BLaER1 (cell line): Measurements from ENCODE around the gene MIB1.

ENCODE experiments used
- H3K27ac ChIP-seq: shearing (Covaris generic); formaldehyde crosslinking; 2 replicates; pipeline ENCODE4 v1.8.1; 2022
- H3K27me3 ChIP-seq: shearing (Covaris generic); formaldehyde crosslinking; 2 replicates; pipeline ENCODE4 v1.8.1; 2022
- H3K36me3 ChIP-seq: shearing (Covaris generic); formaldehyde crosslinking; 2 replicates; pipeline ENCODE4 v1.8.1; 2022
- H3K4me1 ChIP-seq: shearing (Covaris generic); formaldehyde crosslinking; 2 replicates; pipeline ENCODE4 v1.8.1; 2022
- H3K4me2 ChIP-seq: shearing (Covaris generic); formaldehyde crosslinking; 2 replicates; pipeline ENCODE4 v1.8.1; 2022
- H3K4me3 ChIP-seq: shearing (Covaris generic); formaldehyde crosslinking; 2 replicates; pipeline ENCODE4 v1.8.1; 2022
- H3K9ac ChIP-seq: shearing (Covaris generic); formaldehyde crosslinking; 2 replicates; pipeline ENCODE4 v1.8.1; 2022
- H3K9me3 ChIP-seq: shearing (Covaris generic); formaldehyde crosslinking; 2 replicates; pipeline ENCODE4 v1.8.1; 2022
- H4K20me1 ChIP-seq: shearing (Covaris generic); formaldehyde crosslinking; 2 replicates; pipeline ENCODE4 v1.8.1; 2022
- Cebpa-rat ChIP-seq: shearing (Covaris generic); IDR thresholded peaks from 2 replicates; pipeline ENCODE4 v1.8.1; 2022

The MIB1 gene

GRCh38 chr18:21805771-21806366 lies 65.3 kb downstream of the MIB1 start:
- Histone ChIP-seq H4K20me1 (no peaks in the 10 kb centered on the region), H3K27ac (no peak overlapping the region), H3K4me3 (no peak overlapping the region), H3K36me3 (peaks cover 85% of the 10 kb centered on the region), H3K9ac (no peak overlapping the region), H3K27me3 (no peaks in the 10 kb centered on the region), H3K4me2 (no peak overlapping the region), H3K9me3 (peaks cover 21% of the 10 kb centered on the region; the same call in 1 of the 2 replicates), H3K4me1 (no peaks in the 10 kb centered on the region)
- no peak for TF ChIP-seq Cebpa-rat

- Histone ChIP-seq H3K4me3 (no peak overlapping the region), H3K27me3 (no peaks in the 10 kb centered on the region), H3K4me1 (peaks cover 13% of the 10 kb centered on the region), H3K9me3 (peaks cover 21% of the 10 kb centered on the region; the same call in 1 of the 2 replicates), H3K36me3 (peaks cover 67% of the 10 kb centered on the region), H4K20me1 (peaks cover 8% of the 10 kb centered on the region; the same call in 1 of the 2 replicates), H3K9ac (no peak overlapping the region), H3K4me2 (no peak overlapping the region), H3K27ac (no peak overlapping the region)
- no peak for TF ChIP-seq Cebpa-rat
Observed at GRCh38 chr18:21808185-21808584, 67.6 kb downstream of the MIB1 start.

GRCh38 chr18:21809725-21810124 lies 69.1 kb downstream of the MIB1 start:
- no peak overlapping the region for H3K9ac ChIP-seq

GRCh38 chr18:21815101-21815500 lies 74.5 kb downstream of the MIB1 start:
- Histone ChIP-seq H3K4me3 (no peak overlapping the region), H3K27me3 (no peaks in the 10 kb centered on the region), H3K36me3 (peaks cover 53% of the 10 kb centered on the region), H3K9ac (no peak overlapping the region), H4K20me1 (peaks cover 26% of the 10 kb centered on the region), H3K9me3 (no peaks in the 10 kb centered on the region), H3K4me1 (peaks cover 28% of the 10 kb centered on the region), H3K27ac (no peak overlapping the region), H3K4me2 (no peak overlapping the region)
- TF ChIP-seq Cebpa-rat: no peak

More at GRCh38 chr18:21809725-21810124, 69.1 kb downstream of the MIB1 start:
- Histone ChIP-seq H3K4me2 (no peak overlapping the region), H3K27me3 (no peaks in the 10 kb centered on the region), H3K36me3 (peaks cover 65% of the 10 kb centered on the region), H3K9me3 (peaks cover 21% of the 10 kb centered on the region; the same call in 1 of the 2 replicates), H3K27ac (no peak overlapping the region), H4K20me1 (peaks cover 20% of the 10 kb centered on the region), H3K4me3 (no peak overlapping the region), H3K4me1 (peaks cover 28% of the 10 kb centered on the region)
- TF ChIP-seq Cebpa-rat: no peak

GRCh38 chr18:21820033-21820810 lies 79.6 kb downstream of the MIB1 start:
- TF ChIP-seq Cebpa-rat: no peak
- no peaks in the 10 kb centered on the region for H3K9me3 ChIP-seq
- H3K27me3 ChIP-seq: no peaks in the 10 kb centered on the region
- no peak overlapping the region for H3K4me3 ChIP-seq
- H4K20me1 ChIP-seq: peaks cover 6% of the 10 kb centered on the region; the same call in 1 of the 2 replicates
- H3K36me3 ChIP-seq: peaks cover 58% of the 10 kb centered on the region
- H3K4me2 ChIP-seq: no peak overlapping the region
- no peak overlapping the region for H3K9ac ChIP-seq
- H3K27ac ChIP-seq: no peak overlapping the region
- H3K4me1 ChIP-seq: no peaks in the 10 kb centered on the region

GRCh38 chr18:21820811-21821143 lies 80.2 kb downstream of the MIB1 start:
- no peaks in the 10 kb centered on the region for H3K4me1 ChIP-seq
- H3K9ac ChIP-seq: no peak overlapping the region
- no peaks in the 10 kb centered on the region for H3K9me3 ChIP-seq
- TF ChIP-seq Cebpa-rat: no peak
- no peak overlapping the region for H3K4me3 ChIP-seq
- H3K27me3 ChIP-seq: no peaks in the 10 kb centered on the region
- H3K4me2 ChIP-seq: no peak overlapping the region
- peaks cover 6% of the 10 kb centered on the region; the same call in 1 of the 2 replicates for H4K20me1 ChIP-seq
- peaks cover 54% of the 10 kb centered on the region for H3K36me3 ChIP-seq
- H3K27ac ChIP-seq: no peak overlapping the region

- Histone ChIP-seq H4K20me1 (peaks cover 6% of the 10 kb centered on the region; the same call in 1 of the 2 replicates), H3K4me1 (no peaks in the 10 kb centered on the region), H3K9ac (no peak overlapping the region), H3K9me3 (no peaks in the 10 kb centered on the region), H3K27ac (no peak overlapping the region), H3K27me3 (no peaks in the 10 kb centered on the region), H3K4me2 (no peak overlapping the region), H3K4me3 (no peak overlapping the region), H3K36me3 (peaks cover 29% of the 10 kb centered on the region)
- TF ChIP-seq Cebpa-rat: no peak
Observed at GRCh38 chr18:21823848-21824247, 83.3 kb downstream of the MIB1 start.

- no peak overlapping the region for H3K9ac ChIP-seq
- H3K27ac ChIP-seq: no peak overlapping the region
- no peak overlapping the region for H3K4me2 ChIP-seq
Observed at GRCh38 chr18:21826196-21826595, 85.6 kb downstream of the MIB1 start.

GRCh38 chr18:21826641-21827302 lies 86.2 kb downstream of the MIB1 start:
- TF ChIP-seq Cebpa-rat: no peak
- H3K9me3 ChIP-seq: no peaks in the 10 kb centered on the region
- H3K9ac ChIP-seq: no peak overlapping the region
- H3K36me3 ChIP-seq: peaks cover 16% of the 10 kb centered on the region
- H3K4me1 ChIP-seq: no peaks in the 10 kb centered on the region
- H3K27ac ChIP-seq: no peak overlapping the region
- H3K27me3 ChIP-seq: no peaks in the 10 kb centered on the region
- H4K20me1 ChIP-seq: no peaks in the 10 kb centered on the region
- H3K4me2 ChIP-seq: no peak overlapping the region
- no peak overlapping the region for H3K4me3 ChIP-seq

More at GRCh38 chr18:21826196-21826595, 85.6 kb downstream of the MIB1 start:
- Histone ChIP-seq H3K4me1 (no peaks in the 10 kb centered on the region), H3K9me3 (no peaks in the 10 kb centered on the region), H4K20me1 (no peaks in the 10 kb centered on the region), H3K4me3 (no peak overlapping the region), H3K36me3 (peaks cover 16% of the 10 kb centered on the region), H3K27me3 (no peaks in the 10 kb centered on the region)
- no peak for TF ChIP-seq Cebpa-rat

GRCh38 chr18:21830532-21830931 lies 89.9 kb downstream of the MIB1 start:
- Histone ChIP-seq H4K20me1 (no peaks in the 10 kb centered on the region), H3K4me3 (no peak overlapping the region), H3K4me1 (no peaks in the 10 kb centered on the region), H3K36me3 (peaks cover 15% of the 10 kb centered on the region), H3K27ac (no peak overlapping the region), H3K4me2 (no peak overlapping the region), H3K9me3 (no peaks in the 10 kb centered on the region), H3K27me3 (no peaks in the 10 kb centered on the region), H3K9ac (no peak overlapping the region)
- no peak for TF ChIP-seq Cebpa-rat
